GM12891 (cell line): Measurements from ENCODE around the gene DOCK11.
A peak's percentile ranks its signal among the peaks of the same experiment; 100 is the strongest.
"Not testable (repeated sequence)": the region's sequence is repeated elsewhere in the genome, so short reads cannot be mapped to it uniquely, and the experiment has no call there.

Source experiments
- DNase-seq: peaks from one replicate; pipeline ENCODE4 v3.0.0; 2011; ENCODE audit warnings: low spot score; ENCODE audit not compliant: insufficient read length
- FAIRE-seq: peaks from 2 replicates; lab custom pipeline; 2011; peaks lifted over from hg19 to GRCh38; lab: Jason Lieb, UNC
- PAX5 ChIP-seq: IDR thresholded peaks from 2 replicates; pipeline ENCODE4 v1.6.1; 2011; ENCODE audit warnings: low read length, moderate library complexity, mild to moderate bottlenecking; ENCODE audit not compliant: insufficient read depth, severe bottlenecking
- POLR2A ChIP-seq: IDR thresholded peaks from 2 replicates; pipeline ENCODE4 v1.6.1; 2011; ENCODE audit warnings: low read depth, low read length, control low read depth
- POLR2AphosphoS5 ChIP-seq: IDR thresholded peaks from 2 replicates; pipeline ENCODE4 v1.6.1; 2011; ENCODE audit warnings: low read depth, low read length, control low read depth
- POU2F2 ChIP-seq: IDR thresholded peaks from 2 replicates; pipeline ENCODE4 v1.6.1; 2011; ENCODE audit warnings: low read depth, mild to moderate bottlenecking, control low read depth, low read length, moderate library complexity
- SPI1 ChIP-seq: IDR thresholded peaks from 2 replicates; pipeline ENCODE4 v1.6.1; 2011; ENCODE audit warnings: low read depth, low read length, control low read depth
- TAF1 ChIP-seq: IDR thresholded peaks from 2 replicates; pipeline ENCODE4 v1.6.1; 2011; ENCODE audit warnings: low read depth, low read length, control low read depth

The DOCK11 gene

DNA sequence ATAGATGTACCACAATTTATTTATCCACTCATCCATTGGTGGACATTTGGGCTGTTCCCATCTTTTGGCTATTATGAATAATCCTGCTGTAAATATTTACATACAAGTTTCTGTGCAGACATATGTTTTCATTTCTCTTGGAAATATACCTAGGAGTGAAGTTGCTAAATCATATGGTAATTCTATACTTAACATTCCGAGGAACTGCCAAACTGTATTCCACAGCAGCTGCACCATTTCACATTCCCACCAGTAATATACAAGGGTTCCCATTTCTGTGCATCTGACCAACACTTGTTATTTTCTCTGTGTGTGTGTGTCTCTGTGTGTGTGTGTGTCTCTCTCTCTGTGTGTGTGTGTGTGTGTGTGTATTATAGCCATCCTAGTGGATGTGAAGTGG lies 15.4 kb upstream of the DOCK11 start:
- TF ChIP-seq SPI1, result no peak
- TF ChIP-seq POLR2AphosphoS5, result no peak
- TF ChIP-seq POU2F2, result no peak
- TF ChIP-seq PAX5, result no peak
- FAIRE-seq (no peak), DNase-seq (no peak)

DNA sequence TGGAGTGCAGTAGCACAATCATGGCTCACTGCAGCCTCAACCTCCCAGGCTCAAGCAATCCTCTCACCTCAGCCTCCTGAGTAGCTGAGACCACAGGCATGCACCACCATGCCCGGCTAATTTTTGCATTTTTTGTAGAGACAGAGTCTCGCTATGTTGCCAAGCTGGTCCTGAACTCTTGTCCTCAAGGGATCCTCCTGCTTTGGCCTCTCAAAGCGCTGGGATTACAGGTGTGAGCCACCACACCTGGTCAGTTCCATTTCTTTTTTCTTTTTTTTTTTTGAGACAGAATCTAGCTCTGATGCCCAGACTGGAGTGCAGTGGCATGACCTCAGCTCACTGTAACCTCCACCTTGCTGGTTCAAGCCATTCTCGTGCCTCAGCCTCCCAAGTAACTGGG lies 13.2 kb upstream of the DOCK11 start:
- FAIRE-seq, DNase-seq: not testable (repeated sequence)

GRCh38 chrX:118484216-118484903 lies 11.3 kb upstream of the DOCK11 start:
- FAIRE-seq, result no peak
- DNase-seq, result no peak
- no peak for TF ChIP-seq TAF1
- TF ChIP-seq POLR2AphosphoS5, result no peak
- TF ChIP-seq POLR2A, result no peak
- TF ChIP-seq POU2F2, result no peak
- TF ChIP-seq PAX5, result no peak
- TF ChIP-seq SPI1, result no peak

DNA sequence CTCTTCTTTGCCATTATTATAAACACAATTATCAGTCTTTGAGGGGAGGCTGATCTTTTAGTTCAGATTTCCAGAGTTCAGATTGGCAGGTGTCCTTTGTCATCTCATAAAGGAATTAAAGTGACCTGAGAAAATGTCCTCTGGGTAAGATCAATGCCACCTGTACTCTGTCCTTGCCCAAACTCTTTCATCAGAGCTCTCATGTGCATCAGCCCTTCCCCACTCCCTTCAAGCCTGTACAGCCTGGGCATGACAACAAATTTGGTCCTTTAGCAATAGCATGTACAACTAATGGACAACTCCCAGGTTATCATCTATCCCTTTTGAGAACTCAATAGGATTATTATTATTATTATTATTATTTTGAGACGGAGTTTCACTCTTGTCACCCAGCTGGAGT lies 8.9 kb upstream of the DOCK11 start:
- FAIRE-seq, DNase-seq: not testable (repeated sequence)

- FAIRE-seq, result peak; percentile 23
- no peak for DNase-seq
- TF ChIP-seq SPI1 (no peak), POU2F2 (no peak), POLR2AphosphoS5 (no peak), TAF1 (no peak), PAX5 (no peak)
Measured at GRCh38 chrX:118493016-118493415, 2.6 kb upstream of the DOCK11 start.

DNA sequence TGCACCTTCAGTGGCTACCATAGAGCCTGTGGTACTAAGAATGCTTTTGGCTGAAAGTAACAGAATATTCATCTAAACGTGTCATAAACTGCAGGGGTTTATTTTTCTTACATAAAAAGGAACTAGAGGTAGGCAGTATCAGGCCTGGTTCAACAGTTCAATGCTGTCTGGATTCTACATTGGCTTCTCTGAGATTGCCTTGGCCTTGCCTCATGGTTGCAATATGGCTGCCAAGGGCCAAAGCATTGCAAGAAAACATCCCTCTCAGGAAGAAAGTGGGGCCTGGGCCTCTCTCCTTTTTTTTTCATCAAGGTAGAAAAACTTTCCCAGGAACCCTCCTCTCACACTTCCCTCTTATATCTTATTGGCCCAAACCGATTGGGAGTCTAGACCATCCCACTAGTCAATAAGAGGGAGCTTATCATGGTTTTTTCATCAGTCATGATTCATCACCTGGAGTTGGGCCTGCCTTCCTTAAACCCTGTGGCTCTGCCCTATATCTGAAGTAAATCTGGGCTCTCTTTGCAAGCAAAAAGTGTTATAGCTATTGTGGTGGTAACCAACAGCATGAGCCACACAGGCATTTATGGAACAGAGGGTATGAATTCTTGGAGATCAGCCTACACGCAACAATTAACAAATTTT lies 1.8 kb upstream of the DOCK11 start:
- DNase-seq, result no peak
- TF ChIP-seq PAX5 (no peak), TAF1 (no peak), POLR2A (no peak), POLR2AphosphoS5 (no peak), POU2F2 (no peak)
- peak; percentile 70 for FAIRE-seq

GRCh38 chrX:118495958-118496762 lies 545 bp downstream of the DOCK11 start:
- no peak for DNase-seq

GRCh38 chrX:118496763-118497079 lies 1.1 kb downstream of the DOCK11 start:
- DNase-seq (no peak), FAIRE-seq (no peak)
- TF ChIP-seq SPI1, result no peak
- no peak for TF ChIP-seq POU2F2
- TF ChIP-seq POLR2A, result no peak
- no peak for TF ChIP-seq PAX5
- no peak for TF ChIP-seq TAF1
- no peak for TF ChIP-seq POLR2AphosphoS5

More at GRCh38 chrX:118495958-118496762, 545 bp downstream of the DOCK11 start:
- no peak for FAIRE-seq
- TF ChIP-seq SPI1, result no peak; the same call in 1 of the 2 replicates
- peak; percentile 62 for TF ChIP-seq POLR2AphosphoS5
- peak; percentile 68 for TF ChIP-seq POLR2A

GRCh38 chrX:118497180-118497818 lies 1.7 kb downstream of the DOCK11 start:
- FAIRE-seq (peak; percentile 81), DNase-seq (no peak)
- TF ChIP-seq SPI1 (no peak), POLR2A (peak; percentile 51; the same call in 1 of the 2 replicates), POLR2AphosphoS5 (no peak), TAF1 (no peak), POU2F2 (no peak)

DNA sequence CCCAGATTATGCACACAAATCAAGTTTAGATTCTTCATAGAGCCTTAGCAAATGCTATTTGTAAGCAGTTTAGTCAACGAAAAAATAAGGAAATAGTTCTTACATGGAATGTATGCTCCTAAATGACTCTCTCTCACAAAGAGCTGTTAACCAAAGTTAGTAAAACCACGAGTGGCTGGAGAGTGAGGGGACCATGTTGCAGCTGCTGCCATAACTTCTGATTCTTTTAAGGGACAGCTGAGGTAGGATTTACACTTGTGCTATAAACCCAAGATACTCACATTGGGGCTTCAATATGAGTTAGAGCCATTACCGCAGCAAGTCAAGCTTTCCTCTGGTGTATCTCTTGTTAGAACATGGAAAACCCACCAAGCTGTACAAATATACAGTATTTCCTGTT lies 2.7 kb downstream of the DOCK11 start:
- peak; percentile 72 for FAIRE-seq

More for the DNA sequence above, 2.7 kb downstream of the DOCK11 start:
- DNase-seq, result no peak
- no peak for TF ChIP-seq POLR2AphosphoS5
- TF ChIP-seq PAX5, result no peak
- TF ChIP-seq SPI1, result no peak
- no peak for TF ChIP-seq POU2F2
- TF ChIP-seq TAF1, result no peak
- no peak for TF ChIP-seq POLR2A
